ENCODE measurements around the gene EXOC2.

DNA sequence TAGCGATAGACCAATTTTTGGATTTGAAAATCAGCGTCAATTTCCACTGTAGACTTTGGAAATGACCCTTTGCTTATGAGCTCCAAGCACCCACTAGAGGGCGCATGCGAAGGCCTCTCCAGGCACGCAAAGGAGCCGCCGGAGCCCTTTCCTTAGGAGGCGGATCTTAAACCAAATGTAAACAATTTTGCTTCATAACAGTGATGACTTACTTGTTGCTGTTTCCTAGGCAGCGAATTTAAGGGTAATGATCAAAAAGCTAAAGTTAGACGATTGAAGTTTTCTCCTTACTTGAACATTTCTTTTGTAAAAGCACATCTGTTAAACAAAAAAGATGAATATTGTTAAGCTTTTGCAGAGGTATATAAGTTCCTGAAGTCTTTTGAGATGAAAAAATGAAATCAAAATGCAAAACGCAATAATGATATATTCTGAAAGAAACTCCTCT lies 29.2 kb upstream of the EXOC2 start:
- TF ChIP-seq POLR2AphosphoS5 (IDR thresholded peaks at IDR 0.05; ENCODE audit: low read depth, low read length) (no peak), TAF1 (IDR thresholded peaks at IDR 0.05; ENCODE audit: borderline replicate concordance, low read depth, low read length) (no peak)

Data from GM12892 (cell line).